Lung microvascular endothelial cell (primary cell): ENCODE results near the gene OSBPL2. TPM values are rescaled to one million over a fixed set of nuclear protein-coding genes. Genes with fewer than 3 reads are reported as not detected.

ENCODE experiments used
- DNase-seq, 2 donors: peaks; one replicate each; pipeline versions ENCODE4 v3.0.0 to v3.0.0-alpha.2; 2010; ENCODE audit warnings: low read depth in 2 of 2
- total RNA-seq: library from RNA; depleted of rRNA; stranded (reverse); fragments of >200 nt; gene quantifications from 2 replicates; pipeline ENCODE4 v1.2.1, GENCODE V29; 2014

OSBPL2 gene
- total RNA-seq, 1 donor from 2014 or later, result 34.9 TPM

GRCh38 chr20:62220666-62221568 is 17.4 kb upstream of the OSBPL2 start:
- DNase-seq, result no peak

GRCh38 chr20:62222266-62222850 is 16.0 kb upstream of the OSBPL2 start:
- DNase-seq, result no peak

GRCh38 chr20:62222972-62223371 is 15.3 kb upstream of the OSBPL2 start:
- no peak for DNase-seq

- no peak for DNase-seq
Observed at GRCh38 chr20:62223571-62223970, 14.8 kb upstream of the OSBPL2 start.

GRCh38 chr20:62224113-62224855 is 14.0 kb upstream of the OSBPL2 start:
- no peak for DNase-seq

- no peak for DNase-seq
Observed at GRCh38 chr20:62225026-62225425, 13.3 kb upstream of the OSBPL2 start.

GRCh38 chr20:62225820-62226635 is 12.3 kb upstream of the OSBPL2 start:
- DNase-seq, result no peak

- DNase-seq, result no peak
Observed at GRCh38 chr20:62226707-62227590, 11.4 kb upstream of the OSBPL2 start.

- no peak for DNase-seq
Observed at GRCh38 chr20:62227591-62227976, 10.7 kb upstream of the OSBPL2 start.

GRCh38 chr20:62227977-62228958 is 10.1 kb upstream of the OSBPL2 start:
- no peak for DNase-seq

GRCh38 chr20:62228982-62229545 is 9.3 kb upstream of the OSBPL2 start:
- no peak for DNase-seq

- no peak for DNase-seq
Observed at GRCh38 chr20:62229667-62230066, 8.7 kb upstream of the OSBPL2 start.

GRCh38 chr20:62230276-62230675 is 8.0 kb upstream of the OSBPL2 start:
- DNase-seq, result no peak

GRCh38 chr20:62230696-62231095 is 7.6 kb upstream of the OSBPL2 start:
- DNase-seq, result no peak

- DNase-seq, result no peak
Observed at GRCh38 chr20:62231292-62231691, 7.0 kb upstream of the OSBPL2 start.

GRCh38 chr20:62232194-62232593 is 6.1 kb upstream of the OSBPL2 start:
- DNase-seq, result no peak

- no peak for DNase-seq
Observed at GRCh38 chr20:62232770-62233645, 5.3 kb upstream of the OSBPL2 start.

- DNase-seq, result no peak
Observed at GRCh38 chr20:62233684-62234083, 4.6 kb upstream of the OSBPL2 start.
